GM13977 (cell line): Measurements from ENCODE around the gene TMED9.
A peak's percentile ranks its signal among the peaks of the same experiment; 100 is the strongest.

Experiments used
- DNase-seq: peaks from one replicate; pipeline ENCODE4 v3.0.0; 2012; ENCODE audit warnings: low spot score
- CTCF ChIP-seq: IDR thresholded peaks from 2 replicates; pipeline ENCODE4 v1.5.1; 2012; ENCODE audit warnings: mild to moderate bottlenecking, control low read depth; ENCODE audit not compliant: insufficient read depth; ENCODE audit errors: extremely low read depth, missing control alignments
- in situ Hi-C: fragments of 300-500 bp; cut with MboI; formaldehyde crosslinking; loops from one replicate; pipeline ENCODE4 v1.12.0; 2022; ENCODE audit warnings: low sequenced_read_pairs, low pct_unique_long_range_greater_than_20kb, mixed read lengths, inconsistent platforms; ENCODE audit not compliant: unreplicated experiment

Gene TMED9

GRCh38 chr5:177550122-177550521, 41.9 kb upstream of the TMED9 start:
- no peak for DNase-seq
- in situ Hi-C loops = no loop called here
- no peak for TF ChIP-seq CTCF

DNA sequence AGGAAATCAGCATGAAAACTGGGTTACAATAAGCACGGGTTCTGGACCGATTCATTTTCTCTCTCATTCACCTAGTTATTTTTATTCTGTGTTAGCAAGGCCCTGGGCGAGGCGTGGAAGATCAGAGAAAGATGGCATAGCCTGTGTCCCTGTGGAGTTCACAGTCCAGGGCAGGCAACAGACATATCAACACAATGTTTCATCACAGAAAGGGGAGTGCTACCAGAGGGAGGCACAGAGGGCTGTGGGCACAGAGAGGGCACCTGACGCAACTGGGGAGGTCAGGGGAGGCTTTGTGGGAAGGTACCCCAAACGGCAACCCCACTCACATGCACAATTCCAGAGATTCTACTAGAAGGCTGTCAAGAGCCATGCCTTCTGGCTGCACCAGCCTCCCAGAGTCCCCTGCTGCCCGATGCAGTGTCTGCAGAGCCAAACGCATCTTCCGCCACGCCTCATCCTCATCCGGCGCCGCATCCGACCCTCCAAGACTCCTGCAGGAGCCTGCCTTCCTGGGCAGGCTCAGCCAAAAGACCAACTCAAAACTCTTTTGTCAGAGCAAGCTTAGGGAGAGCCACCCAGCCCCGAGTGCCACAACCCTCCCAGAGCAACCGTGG, 39.1 kb upstream of the TMED9 start:
- in situ Hi-C loops = no loop called here
- no peak for DNase-seq
- TF ChIP-seq CTCF = no peak

GRCh38 chr5:177553671-177554429, 38.2 kb upstream of the TMED9 start:
- peak; percentile 82 for DNase-seq
- in situ Hi-C loops = no loop called here
- TF ChIP-seq CTCF = no peak

GRCh38 chr5:177554474-177555111, 37.4 kb upstream of the TMED9 start, which contains the start of gene FAM193B:
TSS of gene FAM193B (minus strand) at chr5:177554563. CDS start at chr5:177554458, 105 bp downstream.
- in situ Hi-C loops = no loop called here
- TF ChIP-seq CTCF = no peak
- peak; percentile 99 for DNase-seq

GRCh38 chr5:177555228-177555627, 36.8 kb upstream of the TMED9 start:
- no peak for DNase-seq
- TF ChIP-seq CTCF = no peak

GRCh38 chr5:177555665-177556064, 36.3 kb upstream of the TMED9 start:
- no peak for TF ChIP-seq CTCF
- in situ Hi-C loops = no loop called here

More at GRCh38 chr5:177555228-177555627, 36.8 kb upstream of the TMED9 start:
- in situ Hi-C loops = no loop called here

More at GRCh38 chr5:177555665-177556064, 36.3 kb upstream of the TMED9 start:
- no peak for DNase-seq
